ENCODE measurements around the gene STMN3. TPM values are rescaled to one million over a fixed set of nuclear protein-coding genes. Genes with fewer than 3 reads are reported as not detected.
"Not testable (repeated sequence)": the region's sequence is repeated elsewhere in the genome, so short reads cannot be mapped to it uniquely, and the experiment has no call there.

Gene STMN3
- total RNA-seq, 1 experiment from 2014 or later: 138 TPM

DNA sequence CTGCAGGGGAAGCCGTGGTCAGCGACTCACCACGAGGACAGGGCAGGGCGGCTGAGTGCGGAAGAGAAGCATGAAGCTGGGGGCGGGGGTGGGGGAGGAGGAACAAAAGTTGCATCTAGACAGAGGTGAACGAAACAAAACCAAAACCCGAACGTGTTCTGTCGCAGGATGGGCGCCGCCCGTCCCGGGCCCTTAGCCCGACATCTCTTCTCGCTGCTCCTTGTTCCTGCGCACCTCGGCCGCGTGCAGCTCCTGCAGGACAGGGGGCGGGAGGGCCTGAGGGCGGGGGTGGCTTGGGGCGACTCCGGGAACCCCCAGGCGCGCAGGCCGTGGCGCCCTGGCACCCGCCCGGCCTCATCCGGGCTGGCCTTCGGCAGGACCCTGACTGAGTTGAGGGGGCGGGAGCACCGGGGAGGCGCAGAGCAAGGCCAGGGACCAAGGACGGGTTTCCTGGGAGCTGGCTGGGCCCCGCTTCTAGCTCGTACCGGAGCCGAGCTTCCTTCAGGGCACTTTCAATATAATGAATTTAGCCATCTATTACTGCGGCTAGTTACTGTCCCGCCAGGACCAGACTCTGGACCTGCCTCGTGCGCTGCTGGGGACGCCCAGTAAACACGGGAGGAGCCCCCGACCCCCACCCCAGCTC, 12.0 kb downstream of the STMN3 start (continued):
- TF ChIP-seq CTCF (IDR thresholded peaks at IDR 0.05 in 2 of 3, conservative IDR thresholded peaks at IDR 0.05 in 1 of 3; ENCODE audit: borderline replicate concordance in 1 of 3, insufficient read depth in 1 of 3, low read depth in 2 of 3, low read length in 2 of 3) (no peak), POLR2A (IDR thresholded peaks at IDR 0.05; ENCODE audit: borderline replicate concordance, extremely low read depth, insufficient read depth, insufficient read length) (no peak), YY1 (IDR thresholded peaks at IDR 0.05; ENCODE audit: extremely low read depth, insufficient replicate concordance, low read depth, low read length) (no peak), TCF7L2 (IDR thresholded peaks at IDR 0.05; ENCODE audit: borderline replicate concordance, extremely low read depth, insufficient read depth, insufficient read length) (no peak), CEBPB (IDR thresholded peaks at IDR 0.05; ENCODE audit: low read depth) (no peak), FOSL1 (IDR thresholded peaks at IDR 0.05; ENCODE audit: low read depth) (no peak)

- intact Hi-C loops (cut with micrococcal nuclease): loop anchor here (5.0 kb wide), 1 partner anchor 103 kb away; the partner anchor contains the start of gene PTK6
- H4K20me1 ChIP-seq (ENCODE audit: insufficient read depth); BruUV-seq (replicated peaks); ATAC-seq; H3K9me2 ChIP-seq (ENCODE audit: insufficient read depth); H3K27ac ChIP-seq (ENCODE audit: low read depth, low read length); H3K4me2 ChIP-seq (ENCODE audit: low read length); POLR2A ChIA-PET; H3K9me3 ChIP-seq (ENCODE audit: control insufficient read depth in 1 of 2, insufficient read depth in 1 of 2, low read depth in 1 of 2, low read length in 2 of 2); H3K36me3 ChIP-seq (ENCODE audit: control insufficient read depth in 1 of 2, insufficient read depth in 2 of 2, low read length in 2 of 2); H3K4me3 ChIP-seq (replicated peaks in 1 of 2; ENCODE audit: low read depth in 1 of 2, low read length in 2 of 2); RAD21 ChIA-PET (ENCODE audit: low non-redundant PET in 1 of 2, low total read pairs in 2 of 2, uncharacterized antibody in 2 of 2, unreplicated experiment in 2 of 2); DNase-seq (ENCODE audit: low read depth, low spot score); H3K27me3 ChIP-seq (ENCODE audit: insufficient read depth, low read length); CTCF ChIA-PET; H2AFZ ChIP-seq (ENCODE audit: low read depth, low read length, poor library complexity, severe bottlenecking); H3K79me2 ChIP-seq (ENCODE audit: insufficient read depth, low read length); H3K9ac ChIP-seq (ENCODE audit: low read length): not testable (repeated sequence)
- H3K4me1 ChIP-seq (ENCODE audit: control insufficient read depth in 1 of 2, insufficient read depth in 2 of 2, low read length in 2 of 2): peaks cover 11 to 34% of the 10 kb centered on the region in 2 experiments
Observed at GRCh38 chr20:63640686-63641085, 12.5 kb downstream of the STMN3 start.
